Body of pancreas (tissue), 4 donors: ENCODE measurements around the gene FBXL3. TPM values are rescaled to one million over a fixed set of nuclear protein-coding genes. Genes with fewer than 3 reads are reported as not detected.

Experiments
- ATAC-seq: fragments of 150-250 bp; one replicate; pipeline ENCODE4 v1.9.1; 2016
- DNase-seq, 4 donors: peaks; one replicate each; pipeline ENCODE4 v3.0.0-alpha.2; 2019
- H3K27ac ChIP-seq, 4 donors: fragments of 200-600 bp; sonication (generic); 1 replicate in 3 of 4; 2 replicates in 1 of 4; pipeline versions ENCODE4 v1.5.1 to v1.6.1; 2016 to 2019; ENCODE audit warnings: mild to moderate bottlenecking in 1 of 4, mixed read lengths in 1 of 4, moderate library complexity in 1 of 4
- H3K27me3 ChIP-seq, 2 donors: fragments of 200-600 bp; sonication (generic); one replicate each; pipeline ENCODE4 v1.6.0; 2016; ENCODE audit warnings: mild to moderate bottlenecking in 1 of 2
- H3K36me3 ChIP-seq, 2 donors: fragments of 200-600 bp; sonication (generic); replicated peaks in 1 of 2; 2 replicates each; pipeline ENCODE4 v1.5.1; 2016; ENCODE audit warnings: low read depth in 2 of 2; ENCODE audit not compliant: insufficient read depth in 1 of 2
- H3K4me1 ChIP-seq: fragments of 200-600 bp; sonication (generic); one replicate; pipeline ENCODE4 v1.6.0; 2016
- H3K4me3 ChIP-seq, 2 donors: fragments of 200-600 bp; sonication (generic); 1 replicate in 1 of 2; 2 replicates in 1 of 2; pipeline ENCODE4 v1.5.1; 2016 to 2019
- H3K9me3 ChIP-seq, 3 donors: fragments of 200-600 bp; sonication (generic); 1 replicate in 2 of 3; 2 replicates in 1 of 3; pipeline ENCODE4 v1.5.1; 2016
- CTCF ChIP-seq, 7 experiments: fragments of 450-650 bp in 4 of 7; fragments of 200-600 bp in 3 of 7; sonication (generic) in 3 of 7; IDR thresholded peaks; one replicate each; pipeline ENCODE4 v1.5.1; 2016 to 2019; ENCODE audit warnings: antibody characterized with exemption in 7 of 7
- POLR2A ChIP-seq, 3 donors: fragments of 450-650 bp; IDR thresholded peaks; one replicate each; pipeline ENCODE4 v1.6.1; 2016; ENCODE audit warnings: antibody characterized with exemption in 3 of 3, mild to moderate bottlenecking in 2 of 3
- WGBS, 2 donors: methylation state at CpG; one replicate each; pipeline ENCODE4 v1.1.5; 2017; 5-methylcytosine and 5-hydroxymethylcytosine counted together
- intact Hi-C: fragments of 100-400 bp; cut with DNase I; formaldehyde crosslinking; loops from one replicate; pipeline ENCODE4 v1.15.1; 2023
- total RNA-seq, 2 donors: library from RNA; depleted of rRNA; stranded (reverse); fragments of >200 nt; gene quantifications; one replicate each; pipeline ENCODE4 v1.1.0, GENCODE V29; 2016

The FBXL3 gene
- total RNA-seq, 2 donors from 2014 or later = 25.4 to 35.0 TPM

- Histone ChIP-seq H3K27me3 (peaks cover 0 to 20% of the 10 kb centered on the region in 2 donors), H3K36me3 (no peaks in the 10 kb centered on the region), H3K27ac (no peak overlapping the region), H3K4me3 (no peak overlapping the region), H3K4me1 (peaks cover 5% of the 10 kb centered on the region), H3K9me3 (no peaks in the 10 kb centered on the region)
- no peak for ATAC-seq
- WGBS, 2 donors = 69 to 77% methylated on average over 5 of the region's 5 CpGs
- intact Hi-C loops = no loop called here
- DNase-seq = no peak
- TF ChIP-seq CTCF (IDR thresholded peaks at IDR 0.05) (no peak), POLR2A (IDR thresholded peaks at IDR 0.05) (no peak)
Observed at GRCh38 chr13:76983676-76984075, 43.3 kb downstream of the FBXL3 start.

GRCh38 chr13:76982061-76982460 lies 44.9 kb downstream of the FBXL3 start:
- H3K27me3 ChIP-seq = peaks cover 0 to 20% of the 10 kb centered on the region in 2 donors
- H3K36me3 ChIP-seq = no peaks in the 10 kb centered on the region
- no peak overlapping the region for H3K27ac ChIP-seq
- TF ChIP-seq CTCF (IDR thresholded peaks at IDR 0.05) (no peak), POLR2A (IDR thresholded peaks at IDR 0.05) (no peak)
- WGBS, 2 donors = 51 to 61% methylated on average over 6 of the region's 6 CpGs
- no peak for ATAC-seq
- no peak overlapping the region for H3K4me3 ChIP-seq
- peaks cover 5% of the 10 kb centered on the region for H3K4me1 ChIP-seq
- DNase-seq = no peak
- no peaks in the 10 kb centered on the region for H3K9me3 ChIP-seq
- intact Hi-C loops = no loop called here

GRCh38 chr13:76980075-76980718 lies 46.8 kb downstream of the FBXL3 start:
- no peaks in the 10 kb centered on the region for H3K36me3 ChIP-seq
- H3K27ac ChIP-seq = no peak overlapping the region
- TF ChIP-seq POLR2A (IDR thresholded peaks at IDR 0.05) = no peak
- TF ChIP-seq CTCF (IDR thresholded peaks at IDR 0.05) = peak; percentile 70 to 98 (median 81)
- peak; percentile 64 to 79 (median 74) for DNase-seq
- H3K27me3 ChIP-seq = peaks cover 0 to 20% of the 10 kb centered on the region in 2 donors
- H3K4me3 ChIP-seq = no peak overlapping the region
- no peaks in the 10 kb centered on the region for H3K9me3 ChIP-seq
- H3K4me1 ChIP-seq = peaks cover 5% of the 10 kb centered on the region
- ATAC-seq = peak; percentile 90
- WGBS, 2 donors = 2 to 3% methylated on average over 21 to 34 of the region's 34 CpGs
- intact Hi-C loops = no loop called here

GRCh38 chr13:76976929-76977328 lies 50.0 kb downstream of the FBXL3 start:
- WGBS, 2 donors = 38 to 39% methylated on average over 3 to 5 of the region's 5 CpGs
- no peak for ATAC-seq

More at GRCh38 chr13:76976929-76977328, 50.0 kb downstream of the FBXL3 start:
- H3K4me1 ChIP-seq = peaks cover 5% of the 10 kb centered on the region
- intact Hi-C loops = no loop called here
- H3K9me3 ChIP-seq = no peaks in the 10 kb centered on the region
- H3K27me3 ChIP-seq = peaks cover 0 to 17% of the 10 kb centered on the region in 2 donors
- no peak overlapping the region for H3K4me3 ChIP-seq
- H3K36me3 ChIP-seq = no peaks in the 10 kb centered on the region
- no peak overlapping the region for H3K27ac ChIP-seq
- DNase-seq = no peak
- TF ChIP-seq CTCF (IDR thresholded peaks at IDR 0.05) (no peak), POLR2A (IDR thresholded peaks at IDR 0.05) (no peak)
